CD4-positive, alpha-beta T cell treated with Interleukin-2 at 100 ng/mL for 4 hours (primary cell): ENCODE measurements around the gene MCAT.
"Not testable (repeated sequence)": the region's sequence is repeated elsewhere in the genome, so short reads cannot be mapped to it uniquely, and the experiment has no call there.

Experiments
- DNase-seq: peaks from one replicate; pipeline ENCODE4 v3.0.0-alpha.2; 2020; ENCODE audit warnings: low spot score

Gene MCAT

DNA sequence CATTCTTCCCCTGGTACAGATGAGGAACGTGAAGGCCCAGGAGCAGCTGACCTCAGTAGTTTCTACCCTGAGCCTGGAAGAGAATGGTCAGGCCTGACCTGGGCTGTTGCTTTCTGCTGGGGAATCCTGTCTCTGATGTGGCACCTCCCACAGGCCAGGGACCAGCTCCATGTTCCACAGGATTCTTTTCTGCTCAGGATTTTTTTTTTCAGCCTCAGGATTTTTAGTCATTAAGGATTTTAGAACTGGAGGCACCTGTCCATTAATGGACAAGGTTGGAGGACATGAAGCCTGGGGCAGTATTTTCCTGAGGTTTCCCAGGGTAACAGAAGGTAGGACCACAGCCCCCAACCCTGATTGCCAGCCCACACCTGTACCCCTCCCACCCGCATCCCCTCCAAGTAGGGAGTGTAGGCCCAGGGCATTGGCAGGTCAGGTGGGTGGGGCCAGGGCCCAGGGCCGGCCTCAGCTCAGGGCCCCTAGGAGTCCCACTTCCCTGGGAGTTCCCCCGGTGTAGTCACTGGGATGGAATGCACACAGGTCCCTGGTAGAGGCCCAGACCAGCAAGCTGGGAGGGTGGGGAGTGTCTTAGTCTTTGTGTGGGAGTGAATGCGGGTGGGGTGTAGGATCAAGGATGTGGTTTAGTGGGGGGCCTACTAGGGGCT is 16.6 kb downstream of the MCAT start:
- no peak for DNase-seq

DNA sequence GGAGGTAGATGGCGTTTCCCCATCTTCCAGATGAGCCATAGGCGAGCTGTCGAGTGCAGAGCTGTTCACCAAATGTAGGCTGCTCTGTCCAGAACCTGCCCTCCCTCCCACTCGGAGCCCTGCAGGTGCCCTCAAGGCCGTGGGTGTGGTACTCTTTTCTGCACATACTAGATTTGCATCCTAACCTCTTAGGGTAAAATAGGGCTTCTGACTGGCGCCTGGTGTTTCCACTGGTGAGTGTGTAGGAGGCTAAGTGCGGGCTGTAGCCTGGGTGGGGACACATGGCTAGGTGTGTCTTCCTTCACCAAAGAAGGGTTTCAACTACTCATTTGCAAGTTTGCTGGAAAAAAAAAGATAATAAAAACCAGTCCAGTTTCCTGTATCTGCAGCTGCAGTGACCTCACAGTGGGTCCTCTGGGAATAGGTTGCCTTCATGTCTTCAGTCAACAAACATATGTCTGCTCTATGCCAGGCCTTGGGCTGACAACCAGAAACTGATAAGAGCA is 24.2 kb downstream of the MCAT start:
- no peak for DNase-seq

DNA sequence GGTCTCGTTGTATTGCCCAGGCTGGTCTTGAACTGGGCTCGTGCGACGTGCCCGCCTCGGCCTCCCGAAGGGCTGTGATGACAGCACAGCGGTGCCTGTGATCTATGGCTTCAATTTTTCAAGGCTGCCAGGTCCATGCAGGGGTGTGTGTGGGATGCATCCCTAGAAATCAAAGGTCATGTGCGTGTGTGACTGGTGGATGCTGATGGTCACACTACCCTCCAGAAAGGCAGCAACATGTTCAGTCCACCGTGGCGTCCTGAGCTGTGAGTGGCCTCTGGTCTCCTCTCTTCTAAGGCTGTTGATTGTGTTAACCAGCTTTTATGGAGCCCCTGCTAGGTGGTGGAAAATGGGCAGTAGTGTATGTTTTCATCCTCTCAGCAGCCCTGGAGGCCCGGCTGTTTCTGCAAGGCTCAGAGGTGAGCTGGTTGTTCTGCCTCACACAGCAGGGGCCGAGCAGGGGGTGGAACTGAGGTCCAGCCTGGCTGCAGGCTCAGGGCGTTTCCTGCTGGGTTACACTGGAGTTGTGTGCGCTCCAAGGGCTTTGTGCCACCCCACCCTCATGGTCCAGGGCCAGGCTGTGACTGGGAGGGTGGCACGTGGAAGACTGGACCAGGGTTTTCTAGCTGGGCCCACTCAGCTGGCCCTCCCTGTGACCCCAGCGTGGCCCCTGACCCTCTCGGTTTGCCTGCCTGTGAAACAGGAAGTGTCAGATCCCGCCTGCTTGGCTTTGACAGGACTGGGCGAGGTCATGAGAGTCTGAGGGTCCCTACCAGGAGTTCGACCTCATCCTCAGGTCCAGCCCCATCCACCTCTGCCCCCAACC is 25.0 kb downstream of the MCAT start:
- DNase-seq, result no peak

DNA sequence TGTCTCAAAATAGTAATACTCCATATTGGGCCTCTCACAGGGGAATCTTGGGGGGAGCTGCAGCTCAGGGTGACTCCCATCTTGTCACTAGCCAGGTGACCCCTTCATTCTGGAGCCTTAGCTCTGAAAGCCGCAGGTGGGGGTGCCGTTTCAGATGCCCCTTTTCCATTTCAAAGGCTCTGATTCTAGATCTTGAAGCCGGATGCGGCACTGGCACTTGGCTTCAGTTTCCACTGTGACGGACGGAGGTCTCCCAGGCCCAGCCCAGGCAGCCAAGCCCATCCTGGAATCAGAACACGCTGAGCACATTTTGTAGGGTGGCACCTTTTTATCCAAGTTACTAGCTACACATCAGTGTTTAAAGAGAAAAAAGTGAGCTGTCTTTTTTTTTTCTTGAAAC is 26.3 kb downstream of the MCAT start:
- DNase-seq, result no peak

DNA sequence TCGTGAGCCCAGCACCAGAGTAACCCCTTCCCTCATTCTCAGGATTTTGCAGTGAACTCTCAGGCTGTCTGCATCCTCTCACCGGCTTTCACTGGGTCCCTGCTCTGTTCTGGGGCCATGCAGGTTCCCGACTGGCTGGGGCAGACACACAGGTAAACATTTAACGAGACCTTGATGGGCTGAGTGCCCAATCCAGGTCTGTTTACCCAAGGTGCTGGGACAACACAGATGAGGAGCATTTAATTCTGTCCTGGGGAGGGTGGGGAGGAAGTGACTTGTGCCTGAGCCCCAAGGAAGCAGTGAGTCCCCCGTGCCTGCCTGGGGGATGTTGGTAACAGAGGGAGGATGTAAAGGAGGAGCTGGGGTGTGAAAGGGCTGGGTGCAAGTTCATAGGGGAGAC is 28.2 kb downstream of the MCAT start:
- DNase-seq, result no peak

DNA sequence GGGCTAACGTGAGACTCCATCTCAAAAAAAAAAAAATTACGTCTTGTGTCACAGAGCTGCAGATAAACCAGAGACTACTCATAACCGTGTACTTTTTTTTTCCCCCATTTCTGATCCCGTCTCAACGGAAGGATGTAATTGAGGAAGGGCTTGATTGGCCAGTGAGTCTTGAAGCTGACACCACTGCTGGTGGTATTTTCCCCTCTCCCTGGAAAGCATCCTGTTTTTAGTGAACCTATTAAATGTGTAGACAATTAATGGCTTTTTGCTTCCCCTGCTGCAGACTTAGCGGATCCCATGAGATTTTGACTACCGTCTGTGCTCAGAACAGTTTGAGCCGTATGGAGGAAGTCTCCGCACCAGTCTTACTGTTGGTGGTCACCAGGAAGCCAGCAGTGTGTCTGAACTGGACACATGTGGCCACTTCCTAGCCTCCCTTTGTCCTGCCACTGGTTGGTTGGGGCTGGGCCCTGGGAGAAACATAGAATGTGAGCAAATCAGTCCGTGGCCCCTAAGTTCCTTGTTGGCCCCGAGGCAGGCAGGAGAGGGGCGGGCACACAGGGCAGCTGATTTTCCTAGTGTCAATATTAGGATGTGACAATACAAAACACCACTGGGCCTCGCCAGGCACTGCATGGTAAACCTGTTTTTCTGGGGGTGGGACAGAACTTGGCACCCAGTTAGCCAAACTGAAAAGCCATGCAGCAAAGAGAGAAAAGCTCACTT is 29.5 kb downstream of the MCAT start:
- DNase-seq, result no peak

DNA sequence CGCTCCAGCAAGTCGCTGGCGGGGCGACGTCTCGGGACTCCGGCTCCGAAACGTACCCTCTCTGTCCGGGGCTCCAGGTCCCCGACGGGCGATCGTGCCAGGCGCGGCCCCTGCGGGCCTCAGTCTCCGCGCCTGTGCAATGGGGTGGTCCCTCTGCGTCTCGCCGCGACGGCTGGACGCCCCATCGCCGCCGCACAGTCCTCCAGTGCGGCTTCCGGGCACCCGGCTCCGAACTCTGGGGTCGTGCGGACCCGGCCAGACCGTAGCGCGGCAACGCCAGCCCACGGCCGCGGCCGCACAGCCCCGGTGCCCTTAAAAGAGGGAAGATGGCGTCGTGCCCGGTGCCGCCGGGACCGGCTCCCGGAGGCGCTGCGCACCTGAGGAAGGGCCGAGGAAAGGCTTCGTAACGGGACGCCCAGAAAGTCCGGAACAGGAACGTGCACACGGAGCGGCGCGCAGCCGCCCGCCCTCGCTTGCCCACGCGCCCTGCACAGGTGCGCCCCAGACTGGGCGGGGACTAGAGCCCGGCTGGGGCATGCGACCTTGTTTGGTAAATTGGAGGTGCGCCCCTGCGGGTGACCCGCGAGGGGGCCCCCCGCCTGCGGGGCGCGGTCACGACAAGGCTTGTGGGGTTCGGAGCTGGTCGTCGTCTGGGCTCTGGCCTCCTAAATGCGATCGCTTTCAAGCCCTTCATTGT is 32.1 kb downstream of the MCAT start:
- DNase-seq, result peak; percentile 31

DNA sequence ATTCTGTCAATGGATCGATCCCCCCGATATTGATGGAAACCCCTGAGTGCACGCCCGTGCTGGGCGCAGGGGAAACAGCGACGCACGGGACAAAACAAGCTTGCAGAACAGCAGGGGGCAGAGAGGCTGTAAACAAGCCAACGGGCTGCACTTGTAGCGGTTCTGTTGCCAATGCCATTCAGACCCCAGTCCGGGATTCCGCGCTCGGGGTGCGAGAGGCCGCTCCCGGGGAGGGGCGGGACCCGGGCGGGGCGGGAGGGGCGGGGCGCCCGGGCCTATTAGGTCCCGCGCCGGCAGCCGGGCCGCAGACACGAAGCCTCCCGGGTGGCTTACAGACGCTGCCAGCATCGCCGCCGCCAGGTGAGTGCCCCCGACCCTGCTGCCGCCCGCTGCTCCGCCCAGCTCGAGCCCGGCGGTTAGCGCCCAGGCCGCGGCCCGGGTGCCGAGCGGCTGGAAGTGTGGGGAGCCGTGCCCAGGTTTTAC is 32.7 kb downstream of the MCAT start, which contains the start of gene BIK:
Gene BIK, plus strand, starts transcription at position 307 of the 483 bp plus-strand sequence. CDS start 13,273 bp downstream, outside the sequence.
- peak; percentile 54 for DNase-seq

DNA sequence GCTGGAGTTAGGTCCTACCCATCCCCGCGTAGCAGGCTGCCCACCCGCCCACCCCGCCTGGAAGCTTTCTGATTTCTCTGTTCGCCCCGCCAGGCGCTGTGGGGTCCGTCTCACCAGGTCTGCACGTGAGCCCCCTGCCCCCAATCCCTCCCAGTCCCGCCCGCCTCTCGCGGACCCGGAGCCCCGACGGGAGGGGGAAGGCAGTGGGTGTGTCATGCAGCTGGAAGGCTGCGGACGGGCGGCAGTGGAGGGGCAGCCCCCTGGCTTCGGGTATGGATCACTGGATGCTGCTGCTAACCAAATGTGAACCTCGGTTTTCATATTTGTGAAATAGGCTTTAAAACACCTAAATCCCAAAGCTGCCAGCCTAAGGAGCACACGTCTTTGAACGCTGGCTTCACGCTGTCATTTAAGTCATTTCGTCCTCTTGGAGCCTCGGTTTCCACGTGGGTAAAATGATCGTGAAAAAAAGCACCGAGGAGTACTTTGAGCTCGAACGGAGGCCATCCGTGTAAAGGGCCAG is 33.2 kb downstream of the MCAT start:
- no peak for DNase-seq

DNA sequence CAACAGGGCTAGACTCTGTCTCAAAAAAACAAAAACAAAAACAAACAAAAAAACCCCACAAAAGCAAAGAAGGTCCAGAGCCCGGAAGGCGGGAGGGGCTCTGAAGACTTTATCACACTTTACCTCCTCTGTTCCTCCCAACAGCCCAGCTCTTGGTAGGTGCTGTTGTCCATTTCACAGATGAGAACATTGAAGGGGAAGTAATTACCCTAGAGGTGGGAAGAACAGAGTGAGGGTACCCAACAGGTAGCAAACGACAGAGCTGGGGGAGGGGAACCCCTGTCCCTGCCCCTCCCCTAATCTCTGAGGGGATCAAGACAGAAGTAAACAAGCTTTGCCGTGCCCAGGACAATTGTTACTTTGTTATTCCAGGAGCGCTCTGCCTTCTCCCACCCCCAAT is 33.7 kb downstream of the MCAT start:
- no peak for DNase-seq

DNA sequence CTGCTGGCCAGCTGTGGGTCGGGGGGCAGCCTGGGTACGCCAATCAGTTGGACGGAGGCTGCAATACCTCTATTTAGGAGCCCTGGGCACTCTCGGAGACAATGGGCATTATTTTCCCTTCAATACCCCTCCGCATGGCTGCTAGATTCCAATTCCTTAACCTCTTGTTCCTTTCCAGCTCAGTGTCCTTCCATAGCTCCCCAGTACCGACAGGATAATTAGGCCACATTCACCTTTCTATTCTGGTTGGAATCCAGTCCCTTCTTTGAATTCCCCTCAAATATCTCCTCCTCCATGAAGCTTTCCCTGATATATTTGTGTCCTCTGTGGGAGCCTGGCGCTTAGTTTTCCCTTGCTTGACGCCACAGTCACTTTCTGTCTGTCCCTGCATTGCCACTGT is 36.9 kb downstream of the MCAT start:
- DNase-seq, result no peak

DNA sequence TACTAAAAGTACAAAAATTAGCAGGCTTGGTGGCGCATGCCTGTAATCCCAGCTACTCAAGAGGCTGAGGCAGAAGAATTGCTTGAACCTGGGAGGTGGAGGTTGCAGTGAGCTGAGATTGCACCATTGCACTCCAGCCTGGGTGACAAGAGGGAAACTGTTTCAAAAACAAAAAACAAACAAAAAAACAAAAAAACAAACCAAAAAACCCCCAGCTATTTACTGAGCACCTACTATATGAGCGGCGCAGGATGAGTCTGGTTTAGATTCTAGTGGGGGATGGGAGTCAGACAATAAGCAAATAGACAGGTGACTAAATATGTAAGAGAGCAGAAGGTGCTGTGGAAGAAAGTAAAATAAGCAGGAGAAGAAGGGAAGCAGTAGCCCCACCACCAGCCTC is 38.2 kb downstream of the MCAT start:
- not testable (repeated sequence) for DNase-seq

DNA sequence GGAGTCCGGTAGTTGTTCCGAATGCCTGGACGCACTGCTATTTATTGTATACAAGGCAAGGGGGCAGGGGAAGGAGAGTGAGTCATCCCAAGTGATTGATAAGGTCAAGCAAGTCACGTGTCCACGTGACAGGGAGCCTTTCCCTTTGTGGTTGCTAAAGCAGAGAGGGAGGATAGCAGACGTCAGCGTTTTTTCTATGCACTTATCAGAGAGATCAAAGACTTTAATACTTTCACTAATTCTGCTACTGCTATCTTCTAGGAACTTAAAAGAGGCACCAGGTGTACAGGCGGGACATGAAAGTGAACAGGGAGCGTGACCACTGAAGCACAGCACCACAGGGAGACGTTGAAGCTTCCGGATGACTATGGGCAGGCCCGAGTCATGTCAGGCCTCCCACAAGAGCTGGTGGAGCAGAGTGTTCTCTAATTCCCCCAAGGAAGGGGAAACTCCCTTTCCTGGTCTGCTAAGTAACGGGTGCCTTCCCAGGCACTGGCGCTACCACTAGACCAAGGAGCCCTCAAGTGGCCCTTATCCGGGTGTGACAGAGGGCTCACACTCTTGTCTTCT is 39.1 kb downstream of the MCAT start:
- DNase-seq, result peak; percentile 13

DNA sequence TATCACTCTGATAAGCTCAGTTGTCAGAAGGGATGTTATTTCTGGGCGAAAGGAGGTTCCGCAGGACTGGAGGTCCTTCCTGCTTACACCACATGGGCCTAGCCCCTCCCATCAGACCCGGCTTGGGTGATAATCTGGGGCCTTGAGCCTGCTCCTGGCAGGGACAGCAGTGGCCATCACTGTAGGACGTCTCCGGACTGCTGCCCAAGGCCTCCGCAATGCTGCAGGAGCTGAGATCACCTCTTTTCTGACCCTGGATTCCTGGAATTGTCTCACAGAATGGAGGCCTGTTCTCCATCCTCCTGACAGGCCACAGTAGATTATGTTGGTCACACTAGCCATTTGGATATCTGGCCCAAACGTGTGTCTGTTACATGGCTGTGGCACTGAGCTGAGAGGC is 41.9 kb downstream of the MCAT start:
- no peak for DNase-seq

DNA sequence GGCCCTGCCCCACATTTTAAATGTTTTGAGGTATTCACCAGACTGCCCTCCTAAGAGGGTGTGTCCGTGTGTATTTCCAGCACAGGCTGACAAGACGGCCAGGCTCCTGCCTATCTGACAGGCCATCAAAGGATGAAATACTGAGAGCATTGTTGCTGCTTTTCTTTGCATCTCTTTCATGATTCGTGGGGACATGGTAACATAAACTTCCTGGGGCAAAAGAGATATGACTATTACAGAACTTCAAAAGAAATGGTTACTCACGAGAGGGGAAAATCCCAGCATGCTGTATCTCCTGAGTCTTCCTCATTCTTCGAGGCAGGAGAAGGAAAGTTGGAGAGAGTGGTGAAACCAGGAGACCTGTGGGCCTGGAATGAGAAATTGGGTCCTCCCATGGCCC is 43.0 kb downstream of the MCAT start:
- no peak for DNase-seq

DNA sequence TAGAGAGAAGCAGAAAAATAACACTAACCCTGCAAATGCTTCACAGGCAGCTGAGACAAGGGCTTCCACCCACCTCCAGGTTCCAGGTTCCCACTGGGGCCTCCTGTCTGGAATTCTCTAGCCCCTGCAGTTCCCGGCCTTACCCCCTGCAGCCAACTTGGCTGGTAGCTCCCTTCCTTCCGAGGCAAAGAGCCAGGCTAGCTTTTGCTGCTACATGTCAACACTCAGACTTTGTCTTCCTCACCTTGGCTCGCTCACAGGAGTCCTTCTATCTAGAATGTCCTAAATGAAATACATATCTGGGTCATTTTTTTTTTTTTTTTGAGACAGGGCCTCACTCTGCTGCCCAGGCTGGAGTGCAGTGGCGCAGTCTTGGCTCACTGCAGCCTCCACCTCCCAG is 44.1 kb downstream of the MCAT start:
- DNase-seq, result no peak

DNA sequence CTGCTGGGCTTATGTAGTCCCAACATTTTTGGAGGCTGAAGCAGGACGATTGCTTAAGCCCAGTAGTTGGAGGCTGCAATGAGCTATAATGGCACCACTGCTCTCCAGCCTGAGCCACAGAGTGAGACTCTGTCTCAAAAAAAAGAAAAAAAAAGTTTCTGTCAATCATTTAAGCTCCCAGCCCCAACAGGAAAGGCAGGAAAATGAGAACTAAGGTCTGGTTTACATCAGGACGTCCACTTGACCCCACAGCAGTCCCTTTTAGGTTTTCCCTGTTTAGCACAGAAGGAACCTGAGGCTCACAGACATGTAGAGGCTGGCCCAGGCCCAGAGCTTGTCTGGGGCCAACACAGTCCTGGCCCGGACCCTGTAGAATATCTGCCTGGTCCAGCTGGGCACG is 44.8 kb downstream of the MCAT start:
- DNase-seq, result no peak

DNA sequence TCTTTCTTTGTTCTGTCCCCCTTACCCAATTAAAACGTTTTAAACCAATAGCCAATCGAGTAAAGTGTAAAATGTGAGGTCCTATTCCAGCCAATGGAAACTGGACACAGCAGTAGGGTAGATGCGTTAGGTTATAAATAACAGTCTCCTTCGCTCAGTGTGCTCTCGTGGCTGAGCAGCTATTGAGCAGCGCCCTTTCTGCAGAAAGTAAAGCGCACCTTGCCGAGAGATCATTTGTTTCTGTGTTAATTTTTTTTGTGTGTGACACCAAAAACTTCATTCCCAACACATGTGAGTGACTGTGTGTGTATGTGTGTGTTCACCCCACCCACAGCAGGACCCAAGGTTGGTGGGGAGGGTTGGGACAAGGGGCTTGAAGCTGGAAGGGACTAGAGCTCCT is 46.8 kb downstream of the MCAT start:
- no peak for DNase-seq

DNA sequence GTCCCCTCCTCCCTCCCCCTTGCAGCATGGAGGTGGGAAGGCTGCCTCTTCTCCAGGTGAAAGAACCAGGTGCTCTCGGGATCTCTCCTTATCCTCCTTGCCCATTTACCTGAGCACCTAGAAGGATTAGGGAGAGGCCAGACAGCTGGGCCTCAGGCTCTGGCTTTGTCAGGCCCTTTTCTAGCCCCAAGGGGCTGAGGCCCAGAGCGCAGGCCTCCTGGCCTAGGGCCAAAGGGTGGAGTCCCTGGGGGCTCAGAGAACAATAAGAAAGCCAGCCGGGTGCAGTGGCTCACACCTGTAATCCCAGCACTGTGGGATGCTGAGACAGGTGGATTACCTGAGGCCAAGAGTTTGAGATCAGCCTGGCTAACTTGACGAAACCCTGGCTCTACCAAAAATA is 48.6 kb downstream of the MCAT start:
- no peak for DNase-seq

DNA sequence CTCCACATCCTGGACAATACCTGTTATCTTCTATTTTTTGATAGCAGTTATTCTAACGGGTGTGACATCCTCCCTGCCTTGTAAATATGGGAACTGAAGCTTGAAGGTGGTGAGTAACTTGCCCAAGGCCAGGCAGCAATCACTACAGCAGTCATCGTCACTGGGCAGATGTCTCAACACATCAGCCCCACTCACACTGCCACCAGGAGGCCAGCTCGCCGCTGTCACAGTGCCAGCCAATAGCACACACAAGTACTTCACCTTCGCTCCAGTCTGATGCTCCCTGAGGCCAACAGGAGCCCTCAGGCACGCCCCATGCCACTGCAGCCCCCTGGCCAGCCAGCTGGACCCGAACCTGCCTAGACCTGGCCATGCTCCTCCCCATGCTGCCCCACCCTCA is 49.1 kb downstream of the MCAT start:
- no peak for DNase-seq

DNA sequence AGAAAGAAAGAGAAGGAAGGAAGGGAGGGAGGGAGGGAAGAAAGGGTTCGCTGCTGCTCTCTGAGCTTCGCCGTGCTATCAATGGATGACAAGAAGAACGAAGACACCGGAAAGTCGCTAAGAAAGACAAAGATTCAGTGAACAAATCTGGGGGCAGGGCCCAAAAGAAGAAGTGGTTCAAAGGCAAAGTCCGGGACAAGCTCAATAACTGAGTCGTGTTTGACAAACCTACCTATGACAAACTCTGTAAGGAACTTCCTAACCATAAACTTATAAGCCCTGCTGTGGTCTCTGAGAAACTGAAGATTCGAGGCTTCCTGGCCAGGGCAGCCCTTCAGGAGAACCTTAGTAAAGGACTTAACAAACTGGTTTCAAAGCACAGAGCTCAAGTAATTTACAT is 51.1 kb downstream of the MCAT start:
- no peak for DNase-seq
